HG03378 (cell line): Measurements from ENCODE around the gene GLRA3.
"Not testable (repeated sequence)": the region's sequence is repeated elsewhere in the genome, so short reads cannot be mapped to it uniquely, and the experiment has no call there.

Source experiments
- ATAC-seq: cut with Tn5 transposase; IDR thresholded peaks from one replicate; pipeline ENCODE4 v1.9.1; 2021; ENCODE audit warnings: mild to moderate bottlenecking, moderate library complexity; ENCODE audit not compliant: unreplicated experiment

The GLRA3 gene

DNA sequence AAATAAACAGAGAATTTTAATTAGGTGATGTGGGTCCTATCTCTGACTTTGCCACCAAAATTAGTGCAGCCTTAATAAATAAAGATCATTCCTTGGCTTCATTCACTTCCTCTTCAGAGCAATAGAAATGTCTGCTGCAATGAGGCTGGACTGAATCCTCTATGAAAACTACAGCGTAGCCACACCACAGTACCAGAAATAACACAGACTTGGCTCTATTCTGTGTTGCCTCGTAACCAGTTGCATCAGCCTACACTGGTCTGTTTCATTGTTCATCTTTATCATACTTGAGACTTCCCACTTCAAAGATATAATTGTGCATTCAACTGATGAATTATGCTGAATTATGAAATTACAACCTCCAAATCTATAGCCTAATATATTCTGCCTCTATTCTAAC lies 15.8 kb downstream of the GLRA3 start:
- no peak for ATAC-seq

GRCh38 chr4:174810834-174811233 lies 18.2 kb downstream of the GLRA3 start:
- no peak for ATAC-seq

GRCh38 chr4:174808836-174809235 lies 20.2 kb downstream of the GLRA3 start:
- no peak for ATAC-seq

GRCh38 chr4:174808119-174808518 lies 20.9 kb downstream of the GLRA3 start:
- no peak for ATAC-seq

DNA sequence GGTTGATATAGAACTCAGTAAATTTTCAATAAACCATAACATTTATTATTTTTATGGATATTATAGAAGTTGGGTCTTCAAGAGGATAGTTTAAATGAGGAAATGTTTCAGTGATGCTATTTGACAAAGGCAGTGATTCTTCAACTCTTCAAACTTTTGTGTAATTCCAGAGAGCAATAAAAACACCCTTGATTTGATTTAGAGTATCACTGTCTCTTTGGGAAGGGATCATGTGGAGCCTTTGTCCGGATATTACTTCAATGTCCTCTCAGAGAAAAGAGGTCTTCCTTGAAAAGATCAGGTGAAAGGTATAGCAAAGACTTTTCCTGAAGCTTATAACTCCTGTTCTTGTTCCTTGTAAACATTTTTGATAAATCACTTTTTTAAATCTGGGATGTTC lies 23.3 kb downstream of the GLRA3 start:
- no peak for ATAC-seq

- no peak for ATAC-seq
Observed at GRCh38 chr4:174794543-174795094, 34.4 kb downstream of the GLRA3 start.

DNA sequence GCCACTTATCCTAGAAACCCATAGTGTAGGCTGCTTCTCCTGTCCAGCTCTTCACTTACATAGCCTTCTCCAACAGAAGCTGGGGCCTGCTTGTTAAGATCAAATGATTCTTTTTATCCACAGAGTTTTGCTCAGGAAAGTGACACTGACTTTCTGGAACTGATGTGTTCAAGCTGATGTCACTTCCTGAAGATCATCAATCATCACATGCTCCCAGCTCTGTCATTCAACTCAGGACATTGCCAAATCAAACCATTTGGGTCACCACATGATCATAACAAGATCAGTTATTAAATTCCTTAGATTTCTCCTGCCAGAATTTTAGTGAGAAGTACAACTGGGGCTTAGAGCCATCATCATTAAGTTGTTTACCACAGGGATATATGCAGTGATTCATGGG lies 39.4 kb downstream of the GLRA3 start:
- ATAC-seq, result no peak

- ATAC-seq, result not testable (repeated sequence)
Observed at GRCh38 chr4:174778274-174778986, 50.6 kb downstream of the GLRA3 start.

- no peak for ATAC-seq
Observed at GRCh38 chr4:174775366-174775765, 53.7 kb downstream of the GLRA3 start.

GRCh38 chr4:174764105-174764729 lies 64.8 kb downstream of the GLRA3 start:
- ATAC-seq, result peak; percentile 69

DNA sequence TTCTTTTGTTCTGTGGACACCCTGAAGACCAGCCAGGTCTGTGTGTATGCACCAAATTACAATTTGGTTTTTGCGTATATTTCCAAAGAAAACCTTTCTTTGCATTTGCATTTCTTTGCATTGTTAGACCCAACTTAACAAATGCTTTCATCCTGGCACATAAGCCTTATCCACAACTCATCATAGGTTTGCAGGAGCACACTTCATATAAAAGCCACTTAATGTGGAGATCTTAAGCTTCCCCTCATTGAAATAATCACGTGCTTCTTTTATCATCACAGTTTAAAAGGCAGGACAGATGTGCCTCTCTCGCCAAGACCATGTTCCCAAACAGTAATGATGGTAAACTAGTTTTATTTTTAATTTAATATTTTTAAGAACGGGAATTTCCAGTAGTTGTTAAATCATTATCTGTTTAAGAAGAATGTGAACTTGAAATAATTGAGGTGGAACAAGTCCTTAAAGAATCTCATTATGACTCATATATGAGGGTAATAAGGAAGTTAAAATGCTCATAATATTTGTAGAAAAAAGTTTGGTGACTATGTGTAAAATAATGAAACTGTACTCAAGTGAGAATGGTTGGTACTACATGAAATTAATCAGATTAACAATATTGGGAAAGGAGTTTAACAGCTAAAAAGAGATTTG lies 65.5 kb downstream of the GLRA3 start:
- peak; percentile 94 for ATAC-seq

DNA sequence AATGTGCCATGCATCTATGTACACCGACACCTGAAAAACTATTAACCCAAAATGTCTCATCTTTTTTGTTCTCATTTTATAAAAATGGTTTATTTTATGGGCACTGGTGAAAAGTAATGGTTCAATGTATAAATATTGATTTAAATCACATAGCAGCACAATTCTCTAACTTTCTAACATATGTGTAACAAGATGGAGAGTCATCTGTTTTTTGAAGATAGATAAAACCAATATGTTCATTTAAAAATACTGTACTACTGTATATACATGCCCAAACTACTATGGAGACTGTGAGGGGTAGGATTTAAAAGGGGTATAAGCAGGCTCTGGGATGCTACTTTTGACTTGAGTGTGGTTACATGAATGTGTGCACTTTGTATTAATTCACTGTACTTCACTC lies 67.6 kb downstream of the GLRA3 start:
- no peak for ATAC-seq

GRCh38 chr4:174757736-174758135 lies 71.3 kb downstream of the GLRA3 start:
- ATAC-seq, result no peak

- ATAC-seq, result no peak
Observed at GRCh38 chr4:174753021-174753420, 76.0 kb downstream of the GLRA3 start.

- ATAC-seq, result no peak
Observed at GRCh38 chr4:174752026-174752425, 77.0 kb downstream of the GLRA3 start.

DNA sequence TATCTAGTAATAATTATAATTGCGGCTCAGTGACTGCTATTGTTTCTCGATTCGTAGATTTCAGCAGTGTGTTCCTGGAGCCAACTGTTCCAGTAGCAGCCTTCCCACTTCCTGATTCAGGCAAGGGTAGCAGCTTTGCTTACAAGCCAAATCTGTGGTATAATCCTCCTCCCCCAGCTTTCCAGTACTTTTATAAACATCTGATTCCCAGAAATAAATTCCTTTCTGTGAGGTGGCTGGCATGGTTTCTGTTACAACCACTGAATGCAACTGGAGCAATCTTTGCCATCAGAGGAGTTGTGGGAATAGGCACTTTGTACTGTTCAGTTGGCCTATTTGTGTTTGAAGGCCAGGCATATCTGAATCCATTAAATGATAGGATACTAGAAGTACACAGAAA lies 80.0 kb downstream of the GLRA3 start:
- no peak for ATAC-seq

- ATAC-seq, result no peak
Observed at GRCh38 chr4:174746710-174747109, 82.3 kb downstream of the GLRA3 start.

- no peak for ATAC-seq
Observed at GRCh38 chr4:174742561-174742960, 86.5 kb downstream of the GLRA3 start.

DNA sequence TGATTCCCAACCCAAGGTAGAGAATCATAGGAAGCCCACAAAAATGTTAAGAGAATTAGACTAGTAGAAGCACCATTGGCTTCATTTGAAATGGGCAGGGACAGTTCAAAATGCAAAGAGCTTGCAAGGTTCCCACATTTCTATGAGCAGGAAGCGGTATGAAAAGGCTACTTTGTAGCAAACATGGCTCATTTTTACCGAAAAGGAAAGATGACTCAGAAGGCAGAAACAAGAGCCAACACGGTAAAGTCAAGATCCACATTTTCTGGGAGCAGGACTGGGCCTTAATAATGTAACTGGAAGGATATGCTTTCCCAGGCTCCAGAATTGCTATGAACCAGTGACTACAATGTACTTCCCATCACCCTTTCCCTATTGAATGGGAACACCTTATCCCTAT lies 89.5 kb downstream of the GLRA3 start:
- ATAC-seq, result no peak

DNA sequence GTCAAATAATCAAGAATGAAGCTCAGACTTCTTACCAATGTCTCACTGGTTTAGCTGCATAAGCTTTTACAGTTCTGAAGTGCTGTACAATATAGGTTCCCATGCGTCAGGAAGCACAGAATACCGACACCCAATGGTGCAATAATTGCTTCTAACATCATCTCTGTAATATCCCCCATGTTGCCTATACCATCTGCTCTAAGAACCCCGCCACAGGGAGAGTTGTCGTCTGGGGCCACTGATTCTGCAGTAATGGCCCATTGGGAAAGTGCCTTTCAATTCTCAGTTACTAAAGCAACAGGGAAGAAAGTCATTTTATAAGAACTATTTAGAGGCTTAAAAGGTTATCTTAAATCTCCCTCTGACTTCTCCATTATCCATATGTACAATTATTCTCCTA lies 94.9 kb downstream of the GLRA3 start:
- ATAC-seq, result no peak

- ATAC-seq, result no peak
Observed at GRCh38 chr4:174717828-174718227, 111.2 kb downstream of the GLRA3 start.
